Right lobe of liver (tissue), 4 donors: ENCODE data around the gene NPEPL1.

Experiments used
- CTCF ChIP-seq, 4 donors: fragments of 200-600 bp in 3 of 4; fragments of 450-650 bp in 1 of 4; IDR thresholded peaks; one replicate each; pipeline versions ENCODE4 v1.5.1 to v1.8.0; 2016 to 2022; ENCODE audit warnings: antibody characterized with exemption in 4 of 4, mild to moderate bottlenecking in 2 of 4
- POLR2A ChIP-seq: fragments of 450-650 bp; IDR thresholded peaks from one replicate; pipeline ENCODE4 v1.6.1; 2017; ENCODE audit warnings: antibody characterized with exemption, mild to moderate bottlenecking
- donor health status: DM: no; HTN: no; CAD: no.
- donor health status: DM: no; HTN: no; CAD: no.
- donor health status: DM: no; HTN: yes; CAD: no.

GRCh38 chr20:58690396-58691135 is 2.0 kb upstream of the NPEPL1 start:
- no peak for TF ChIP-seq CTCF (IDR thresholded peaks at IDR 0.05)
- TF ChIP-seq POLR2A = no peak
